ENCODE results near the gene USP25. TPM values are rescaled to one million over a fixed set of nuclear protein-coding genes. Genes with fewer than 3 reads are reported as not detected.

USP25 gene
- total RNA-seq, 3 donors from 2014 or later = 33.5 to 48.2 (median 43.3) TPM

GRCh38 chr21:15895142-15896106 lies 165.6 kb downstream of the USP25 start:
- intact Hi-C loops (cut with DNase I, micrococcal nuclease) = no loop called here
- Histone ChIP-seq H3K36me3 (ENCODE audit: low read depth) (no peaks in the 10 kb centered on the region), H3K4me1 (ENCODE audit: low read depth) (no peaks in the 10 kb centered on the region), H3K4me3 (no peak overlapping the region), H3K9me3 (peaks cover 3% of the 10 kb centered on the region)
- no peak for TF ChIP-seq CTCF (IDR thresholded peaks at IDR 0.05)
- ATAC-seq (no peak), DNase-seq (no peak)

GRCh38 chr21:15896501-15896900 lies 166.7 kb downstream of the USP25 start:
- Histone ChIP-seq H3K9me3 (peaks cover 13% of the 10 kb centered on the region), H3K36me3 (ENCODE audit: low read depth) (no peaks in the 10 kb centered on the region), H3K4me1 (ENCODE audit: low read depth) (no peaks in the 10 kb centered on the region), H3K4me3 (no peak overlapping the region)
- DNase-seq (no peak), ATAC-seq (no peak)
- TF ChIP-seq CTCF (IDR thresholded peaks at IDR 0.05) = no peak
- intact Hi-C loops (cut with DNase I, micrococcal nuclease) = no loop called here

- H3K36me3 ChIP-seq (ENCODE audit: low read depth) = no peaks in the 10 kb centered on the region
- peaks cover 22% of the 10 kb centered on the region for H3K9me3 ChIP-seq
- DNase-seq = no peak
- no peak for ATAC-seq
- no peak for TF ChIP-seq CTCF (IDR thresholded peaks at IDR 0.05)
- intact Hi-C loops (cut with DNase I, micrococcal nuclease) = no loop called here
- H3K4me1 ChIP-seq (ENCODE audit: low read depth) = no peaks in the 10 kb centered on the region
- H3K4me3 ChIP-seq = no peak overlapping the region
These were observed 174.6 kb downstream of the USP25 start for GRCh38 chr21:15904389-15904788.

- Histone ChIP-seq H3K4me1 (ENCODE audit: low read depth) (no peaks in the 10 kb centered on the region), H3K9me3 (peaks cover 9% of the 10 kb centered on the region), H3K4me3 (no peak overlapping the region), H3K36me3 (ENCODE audit: low read depth) (no peaks in the 10 kb centered on the region)
- ATAC-seq = no peak
- intact Hi-C loops (cut with DNase I, micrococcal nuclease) = no loop called here
- DNase-seq = no peak
- no peak for TF ChIP-seq CTCF (IDR thresholded peaks at IDR 0.05)
These were observed 178.4 kb downstream of the USP25 start for GRCh38 chr21:15908187-15908586.

- Histone ChIP-seq H3K36me3 (ENCODE audit: low read depth) (no peaks in the 10 kb centered on the region), H3K4me1 (ENCODE audit: low read depth) (no peaks in the 10 kb centered on the region), H3K9me3 (no peaks in the 10 kb centered on the region), H3K4me3 (no peak overlapping the region)
- ATAC-seq = no peak
- no peak for DNase-seq
- no peak for TF ChIP-seq CTCF (IDR thresholded peaks at IDR 0.05)
- intact Hi-C loops (cut with DNase I, micrococcal nuclease) = no loop called here
These were observed 198.4 kb downstream of the USP25 start for GRCh38 chr21:15928196-15928595.
